Measurements from ENCODE around the gene KLHDC8A. TPM values are rescaled to one million over a fixed set of nuclear protein-coding genes. Genes with fewer than 3 reads are reported as not detected.

Gene KLHDC8A
- total RNA-seq, 1 donor from 2014 or later, result 1.5 TPM

DNA sequence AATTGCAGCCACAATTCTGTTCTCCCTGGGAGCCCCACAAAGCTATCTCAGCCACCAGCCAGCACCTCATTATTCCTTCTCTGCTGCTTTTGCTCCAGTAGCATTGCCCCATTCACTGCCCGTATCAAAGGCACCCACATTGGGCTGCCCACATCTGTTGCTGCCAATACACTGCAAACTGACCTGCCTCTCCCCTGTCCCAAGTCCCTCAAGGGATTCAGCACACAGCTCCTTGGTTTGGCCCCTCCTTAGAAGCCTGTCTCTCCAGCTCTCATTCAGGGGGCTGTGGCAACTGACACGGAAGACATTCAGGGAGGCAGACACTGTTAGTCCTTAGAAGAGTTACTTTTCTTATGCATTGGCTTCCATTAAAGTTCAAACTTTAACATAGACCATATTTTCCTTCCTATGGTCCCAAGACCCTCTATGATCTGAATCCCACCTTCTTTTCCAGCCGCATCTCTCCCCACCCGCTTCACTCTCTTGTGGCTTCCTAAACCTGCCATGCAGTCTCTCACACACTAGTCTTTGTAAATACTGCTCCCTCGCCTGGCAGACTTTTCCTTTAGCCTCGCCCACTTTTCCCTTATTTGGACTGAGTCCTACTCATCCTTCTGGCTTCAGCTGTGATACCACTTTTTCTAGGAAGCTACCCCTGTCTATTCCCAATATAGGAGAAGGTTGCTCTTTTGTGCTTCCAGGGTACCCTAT lies 19.3 kb upstream of the KLHDC8A start:
- H3K9me3 Mint-ChIP-seq (ENCODE audit: unreplicated experiment), result no peaks in the 10 kb centered on the region
- H3K4me1 Mint-ChIP-seq (ENCODE audit: unreplicated experiment), result peaks cover 18% of the 10 kb centered on the region
- H3K27me3 Mint-ChIP-seq (ENCODE audit: unreplicated experiment), result peaks cover 3% of the 10 kb centered on the region
- H3K27ac Mint-ChIP-seq (ENCODE audit: unreplicated experiment), result no peak overlapping the region
- H3K36me3 Mint-ChIP-seq (ENCODE audit: low read depth, unreplicated experiment), result no peaks in the 10 kb centered on the region
- DNase-seq (ENCODE audit: low spot score), result no peak
- no peak overlapping the region for H3K4me3 Mint-ChIP-seq (ENCODE audit: unreplicated experiment)
- TF ChIP-seq, protein P1, sequence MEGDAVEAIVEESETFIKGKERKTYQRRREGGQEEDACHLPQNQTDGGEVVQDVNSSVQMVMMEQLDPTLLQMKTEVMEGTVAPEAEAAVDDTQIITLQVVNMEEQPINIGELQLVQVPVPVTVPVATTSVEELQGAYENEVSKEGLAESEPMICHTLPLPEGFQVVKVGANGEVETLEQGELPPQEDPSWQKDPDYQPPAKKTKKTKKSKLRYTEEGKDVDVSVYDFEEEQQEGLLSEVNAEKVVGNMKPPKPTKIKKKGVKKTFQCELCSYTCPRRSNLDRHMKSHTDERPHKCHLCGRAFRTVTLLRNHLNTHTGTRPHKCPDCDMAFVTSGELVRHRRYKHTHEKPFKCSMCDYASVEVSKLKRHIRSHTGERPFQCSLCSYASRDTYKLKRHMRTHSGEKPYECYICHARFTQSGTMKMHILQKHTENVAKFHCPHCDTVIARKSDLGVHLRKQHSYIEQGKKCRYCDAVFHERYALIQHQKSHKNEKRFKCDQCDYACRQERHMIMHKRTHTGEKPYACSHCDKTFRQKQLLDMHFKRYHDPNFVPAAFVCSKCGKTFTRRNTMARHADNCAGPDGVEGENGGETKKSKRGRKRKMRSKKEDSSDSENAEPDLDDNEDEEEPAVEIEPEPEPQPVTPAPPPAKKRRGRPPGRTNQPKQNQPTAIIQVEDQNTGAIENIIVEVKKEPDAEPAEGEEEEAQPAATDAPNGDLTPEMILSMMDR (IDR thresholded peaks at IDR 0.05; ENCODE audit: unreplicated experiment), result no peak

DNA sequence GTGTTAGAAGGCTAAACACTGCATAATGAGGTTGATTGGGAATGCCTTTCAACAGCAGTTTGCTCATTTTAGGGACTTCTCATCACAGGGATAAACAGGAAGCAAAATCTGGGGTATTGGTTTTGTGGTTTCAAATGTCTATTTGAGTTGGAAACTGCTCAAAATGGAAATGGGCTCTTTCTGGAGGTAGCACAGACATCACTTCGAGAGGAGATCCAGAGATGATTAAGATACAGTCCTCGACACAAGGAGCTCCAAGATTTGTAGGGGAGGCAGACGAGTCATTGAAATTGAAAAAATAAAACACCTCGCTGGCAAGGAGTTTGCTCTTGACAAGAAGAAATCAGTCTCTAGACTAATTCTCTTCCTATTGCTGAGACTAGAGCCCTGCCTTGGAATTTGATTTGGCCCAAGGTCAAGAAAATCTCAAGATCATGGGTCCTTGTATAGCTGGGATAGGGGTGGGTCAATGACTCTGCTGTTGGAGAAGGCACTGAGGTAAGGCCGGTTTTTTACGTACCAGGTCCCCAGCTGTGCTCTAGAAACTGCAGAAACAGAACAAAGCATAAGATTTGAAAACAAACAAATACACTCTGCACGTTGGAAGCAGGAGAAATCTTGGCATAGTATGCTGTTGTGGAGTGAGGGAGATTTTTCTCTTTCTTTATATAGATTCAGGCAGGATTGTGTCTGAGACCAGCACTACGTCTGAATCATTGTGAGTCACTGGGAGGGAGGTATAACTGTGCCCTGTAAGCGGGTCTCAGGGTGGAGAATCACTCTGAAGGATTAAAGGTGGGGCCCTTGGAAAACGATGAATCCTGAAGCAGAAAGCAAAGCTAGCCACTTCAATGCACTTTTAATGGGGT lies 17.7 kb upstream of the KLHDC8A start:
- TF ChIP-seq, protein P1 (IDR thresholded peaks at IDR 0.05; ENCODE audit: unreplicated experiment), result no peak
- Mint-ChIP-seq H3K9me3 (ENCODE audit: unreplicated experiment) (no peaks in the 10 kb centered on the region), H3K27ac (ENCODE audit: unreplicated experiment) (no peak overlapping the region), H3K27me3 (ENCODE audit: unreplicated experiment) (peaks cover 1% of the 10 kb centered on the region), H3K4me3 (ENCODE audit: unreplicated experiment) (no peak overlapping the region), H3K4me1 (ENCODE audit: unreplicated experiment) (peaks cover 20% of the 10 kb centered on the region), H3K36me3 (ENCODE audit: low read depth, unreplicated experiment) (no peaks in the 10 kb centered on the region)
- no peak for DNase-seq (ENCODE audit: low spot score)

DNA sequence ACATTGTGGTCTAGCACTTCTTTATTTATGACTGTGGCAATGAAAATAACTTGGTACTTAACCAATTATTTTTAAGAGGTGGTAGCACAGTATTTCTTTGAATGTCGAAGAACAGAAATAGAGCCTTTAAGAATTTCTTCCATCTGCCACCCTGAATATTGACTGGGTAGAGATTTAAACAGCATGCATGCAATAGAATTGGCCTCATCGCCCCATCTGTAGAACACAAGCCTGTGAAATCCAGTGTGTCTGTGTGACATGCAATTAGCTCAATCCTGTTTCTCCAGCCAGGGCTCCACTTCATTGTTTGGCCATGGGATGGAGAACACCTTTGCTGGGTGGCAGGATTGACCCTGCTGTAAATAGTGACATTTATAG lies 17.1 kb upstream of the KLHDC8A start:
- Mint-ChIP-seq H3K4me3 (ENCODE audit: unreplicated experiment) (no peak overlapping the region), H3K9me3 (ENCODE audit: unreplicated experiment) (no peaks in the 10 kb centered on the region), H3K4me1 (ENCODE audit: unreplicated experiment) (peaks cover 24% of the 10 kb centered on the region), H3K27me3 (ENCODE audit: unreplicated experiment) (peaks cover 3% of the 10 kb centered on the region), H3K27ac (ENCODE audit: unreplicated experiment) (no peak overlapping the region), H3K36me3 (ENCODE audit: low read depth, unreplicated experiment) (no peaks in the 10 kb centered on the region)
- TF ChIP-seq, protein P1 (IDR thresholded peaks at IDR 0.05; ENCODE audit: unreplicated experiment), result no peak
- no peak for DNase-seq (ENCODE audit: low spot score)

DNA sequence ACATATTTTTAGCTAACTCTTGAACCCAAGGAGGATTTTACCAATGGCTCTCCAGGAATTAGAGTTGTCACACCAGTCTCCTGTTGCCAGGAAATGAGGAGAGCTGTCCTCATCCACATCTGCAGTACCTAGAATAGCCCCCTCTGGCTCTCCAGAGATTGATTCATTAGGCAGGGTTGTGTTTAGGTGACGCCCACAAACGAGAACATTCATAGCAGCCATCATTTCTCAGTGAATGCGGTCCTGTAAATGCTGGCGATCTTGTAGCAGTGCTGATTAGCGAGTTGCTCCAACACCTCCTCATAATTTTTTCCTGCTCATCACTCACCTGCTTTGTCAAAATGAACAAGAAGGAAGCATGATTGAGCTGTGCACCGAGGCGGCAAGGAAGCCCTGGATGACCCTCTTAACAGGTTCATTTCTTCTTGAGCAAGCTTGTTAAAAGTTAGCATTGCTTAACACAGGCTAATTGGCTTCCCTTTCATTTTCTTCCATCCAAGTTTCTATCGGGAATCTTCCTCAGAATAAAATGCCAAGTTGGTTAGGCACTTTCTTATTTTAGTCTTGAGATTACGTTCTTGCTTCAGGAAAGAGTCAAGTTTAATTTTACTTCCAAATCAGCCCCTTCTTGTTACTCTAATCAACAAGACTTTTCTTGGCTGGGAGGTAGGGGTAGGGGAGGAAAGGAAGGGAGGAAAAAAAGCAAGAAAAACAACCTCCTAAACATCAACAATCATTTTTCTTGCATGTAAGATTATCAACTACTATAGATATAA lies 16.5 kb upstream of the KLHDC8A start:
- Mint-ChIP-seq H3K27me3 (ENCODE audit: unreplicated experiment) (peaks cover 3% of the 10 kb centered on the region), H3K4me1 (ENCODE audit: unreplicated experiment) (peaks cover 24% of the 10 kb centered on the region), H3K4me3 (ENCODE audit: unreplicated experiment) (no peak overlapping the region), H3K36me3 (ENCODE audit: low read depth, unreplicated experiment) (no peaks in the 10 kb centered on the region), H3K9me3 (ENCODE audit: unreplicated experiment) (no peaks in the 10 kb centered on the region), H3K27ac (ENCODE audit: unreplicated experiment) (no peak overlapping the region)
- DNase-seq (ENCODE audit: low spot score), result no peak
- TF ChIP-seq, protein P1 (IDR thresholded peaks at IDR 0.05; ENCODE audit: unreplicated experiment), result no peak

All from endothelial cell (in vitro differentiated cells).